ENCODE measurements around the gene CSNK2B.

CSNK2B gene

GRCh38 chr6:31692886-31693285 lies 27.0 kb downstream of the CSNK2B start:
- CTCF ChIA-PET: interaction anchor here (0.8 to 3.5 kb wide), 7 partner anchors 11 to 31 kb away, joined by 3 to 17 read pairs (median 4); partner anchors contain the start of genes ABHD16A, LY6G5C, LY6G6C and MPIG6B
- Histone ChIP-seq H3K9me3 (ENCODE audit: control extremely low read depth in 1 of 5, control insufficient read depth in 4 of 5, insufficient read depth in 2 of 5, low read depth in 1 of 5, low read length in 4 of 5) (no peaks in the 10 kb centered on the region), H3K36me3 (ENCODE audit: control insufficient read depth in 4 of 4, insufficient read depth in 4 of 4, low read length in 3 of 4) (peaks cover 14 to 92% (median 70%) of the 10 kb centered on the region in 4 experiments), H3K4me3 (ENCODE audit: control insufficient read depth in 1 of 7, extremely low read depth in 1 of 7, insufficient read depth in 4 of 7, low read depth in 2 of 7, low read length in 6 of 7) (no peak overlapping the region), H3K4me1 (ENCODE audit: control extremely low read depth in 1 of 4, control insufficient read depth in 4 of 4, insufficient read depth in 4 of 4, low read length in 3 of 4) (no peaks in the 10 kb centered on the region), H3K27ac (ENCODE audit: insufficient read depth in 1 of 2, low read depth in 1 of 2, low read length in 2 of 2, poor library complexity in 1 of 2, severe bottlenecking in 2 of 2) (no peak overlapping the region), H3K27me3 (replicated peaks in 2 of 5; ENCODE audit: control insufficient read depth in 4 of 5, insufficient read depth in 5 of 5, low read length in 4 of 5) (no peaks in the 10 kb centered on the region)
- no peak for DNase-seq
- WGBS (ENCODE audit: insufficient coverage): 94% methylated on average over 5 of the region's 9 CpGs
- POLR2A ChIA-PET: interaction anchor here (0.6 kb wide), 1 partner anchor 13 kb away, joined by 3 read pairs; no protein-coding TSS in a partner anchor

GRCh38 chr6:31693535-31693934 lies 27.7 kb downstream of the CSNK2B start:
- no peak overlapping the region for H3K4me3 ChIP-seq (ENCODE audit: control insufficient read depth in 1 of 7, extremely low read depth in 1 of 7, insufficient read depth in 4 of 7, low read depth in 2 of 7, low read length in 6 of 7)
- peak overlapping the region in 1 of 2 experiments; percentile 38 for H3K27ac ChIP-seq (ENCODE audit: insufficient read depth in 1 of 2, low read depth in 1 of 2, low read length in 2 of 2, poor library complexity in 1 of 2, severe bottlenecking in 2 of 2)
- H3K4me1 ChIP-seq (ENCODE audit: control extremely low read depth in 1 of 4, control insufficient read depth in 4 of 4, insufficient read depth in 4 of 4, low read length in 3 of 4): no peaks in the 10 kb centered on the region
- ChIA-PET CTCF (interaction anchor here (1.0 to 3.5 kb wide), 7 partner anchors 9 to 34 kb away, joined by 3 to 17 read pairs (median 4); partner anchors contain the start of genes ABHD16A, LY6G5C and MPIG6B), POLR2A (no interaction called here)
- no peaks in the 10 kb centered on the region for H3K27me3 ChIP-seq (replicated peaks in 2 of 5; ENCODE audit: control insufficient read depth in 4 of 5, insufficient read depth in 5 of 5, low read length in 4 of 5)
- no peak for DNase-seq
- WGBS (ENCODE audit: insufficient coverage): 95% methylated on average over 2 of the region's 6 CpGs
- H3K9me3 ChIP-seq (ENCODE audit: control extremely low read depth in 1 of 5, control insufficient read depth in 4 of 5, insufficient read depth in 2 of 5, low read depth in 1 of 5, low read length in 4 of 5): no peaks in the 10 kb centered on the region
- H3K36me3 ChIP-seq (ENCODE audit: control insufficient read depth in 4 of 4, insufficient read depth in 4 of 4, low read length in 3 of 4): peaks cover 14 to 88% (median 63%) of the 10 kb centered on the region in 4 experiments

GRCh38 chr6:31697555-31697954 lies 31.7 kb downstream of the CSNK2B start:
- Histone ChIP-seq H3K9me3 (ENCODE audit: control extremely low read depth in 1 of 5, control insufficient read depth in 4 of 5, insufficient read depth in 2 of 5, low read depth in 1 of 5, low read length in 4 of 5) (no peaks in the 10 kb centered on the region), H3K27ac (ENCODE audit: insufficient read depth in 1 of 2, low read depth in 1 of 2, low read length in 2 of 2, poor library complexity in 1 of 2, severe bottlenecking in 2 of 2) (no peak overlapping the region), H3K36me3 (ENCODE audit: control insufficient read depth in 4 of 4, insufficient read depth in 4 of 4, low read length in 3 of 4) (peaks cover 2 to 63% (median 36%) of the 10 kb centered on the region in 4 experiments), H3K4me1 (ENCODE audit: control extremely low read depth in 1 of 4, control insufficient read depth in 4 of 4, insufficient read depth in 4 of 4, low read length in 3 of 4) (peaks cover 0 to 18% (median 10%) of the 10 kb centered on the region in 4 experiments), H3K27me3 (replicated peaks in 2 of 5; ENCODE audit: control insufficient read depth in 4 of 5, insufficient read depth in 5 of 5, low read length in 4 of 5) (no peaks in the 10 kb centered on the region), H3K4me3 (ENCODE audit: control insufficient read depth in 1 of 7, extremely low read depth in 1 of 7, insufficient read depth in 4 of 7, low read depth in 2 of 7, low read length in 6 of 7) (no peak overlapping the region)
- ChIA-PET POLR2A (no interaction called here), CTCF (interaction anchor here (7.3 kb wide), 1 partner anchor 10 kb away, joined by 51 read pairs; no protein-coding TSS in a partner anchor)
- 46% methylated on average over 3 of the region's 3 CpGs for WGBS (ENCODE audit: insufficient coverage)
- no peak for DNase-seq

- 92% methylated on average over 2 of the region's 5 CpGs for WGBS (ENCODE audit: insufficient coverage)
- H3K27ac ChIP-seq (ENCODE audit: insufficient read depth in 1 of 2, low read depth in 1 of 2, low read length in 2 of 2, poor library complexity in 1 of 2, severe bottlenecking in 2 of 2): peak overlapping the region in 1 of 2 experiments; percentile 45
- peaks cover 2 to 33% (median 16%) of the 10 kb centered on the region in 4 experiments for H3K36me3 ChIP-seq (ENCODE audit: control insufficient read depth in 4 of 4, insufficient read depth in 4 of 4, low read length in 3 of 4)
- no peaks in the 10 kb centered on the region for H3K27me3 ChIP-seq (replicated peaks in 2 of 5; ENCODE audit: control insufficient read depth in 4 of 5, insufficient read depth in 5 of 5, low read length in 4 of 5)
- ChIA-PET CTCF (interaction anchor here (1.2 to 7.3 kb wide), 3 partner anchors 11 to 69 kb away, joined by 4 to 51 read pairs (median 7); no protein-coding TSS in a partner anchor), POLR2A (interaction anchor here (0.6 kb wide), 1 partner anchor 135 kb away, joined by 3 read pairs; no protein-coding TSS in a partner anchor)
- DNase-seq: no peak
- H3K4me1 ChIP-seq (ENCODE audit: control extremely low read depth in 1 of 4, control insufficient read depth in 4 of 4, insufficient read depth in 4 of 4, low read length in 3 of 4): peaks cover 0 to 25% (median 15%) of the 10 kb centered on the region in 4 experiments
- H3K9me3 ChIP-seq (ENCODE audit: control extremely low read depth in 1 of 5, control insufficient read depth in 4 of 5, insufficient read depth in 2 of 5, low read depth in 1 of 5, low read length in 4 of 5): no peaks in the 10 kb centered on the region
- H3K4me3 ChIP-seq (ENCODE audit: control insufficient read depth in 1 of 7, extremely low read depth in 1 of 7, insufficient read depth in 4 of 7, low read depth in 2 of 7, low read length in 6 of 7): peak overlapping the region in 1 of 7 experiments; percentile 99
These were observed 35.0 kb downstream of the CSNK2B start for GRCh38 chr6:31700740-31701401.

- 54% methylated on average over 6 of the region's 7 CpGs for WGBS (ENCODE audit: insufficient coverage)
- CTCF ChIA-PET: interaction anchor here (1.2 to 7.3 kb wide), 3 partner anchors 14 to 25 kb away, joined by 3 to 51 read pairs (median 6); no protein-coding TSS in a partner anchor
- Histone ChIP-seq H3K27ac (ENCODE audit: insufficient read depth in 1 of 2, low read depth in 1 of 2, low read length in 2 of 2, poor library complexity in 1 of 2, severe bottlenecking in 2 of 2) (peak overlapping the region; percentile 98 to 99), H3K4me3 (ENCODE audit: control insufficient read depth in 1 of 7, extremely low read depth in 1 of 7, insufficient read depth in 4 of 7, low read depth in 2 of 7, low read length in 6 of 7) (peak overlapping the region in 6 of 7 experiments; percentile 85 to 99 (median 94)), H3K27me3 (replicated peaks in 2 of 5; ENCODE audit: control insufficient read depth in 4 of 5, insufficient read depth in 5 of 5, low read length in 4 of 5) (no peaks in the 10 kb centered on the region), H3K4me1 (ENCODE audit: control extremely low read depth in 1 of 4, control insufficient read depth in 4 of 4, insufficient read depth in 4 of 4, low read length in 3 of 4) (peaks cover 0 to 25% (median 15%) of the 10 kb centered on the region in 4 experiments), H3K9me3 (ENCODE audit: control extremely low read depth in 1 of 5, control insufficient read depth in 4 of 5, insufficient read depth in 2 of 5, low read depth in 1 of 5, low read length in 4 of 5) (no peaks in the 10 kb centered on the region), H3K36me3 (ENCODE audit: control insufficient read depth in 4 of 4, insufficient read depth in 4 of 4, low read length in 3 of 4) (peaks cover 0 to 26% (median 12%) of the 10 kb centered on the region in 4 experiments)
- POLR2A ChIA-PET: interaction anchor here (0.6 to 1.8 kb wide), 4 partner anchors 10 to 134 kb away, joined by 3 to 9 read pairs (median 3); no protein-coding TSS in a partner anchor
- peak in 2 of 3 donors; percentile 28 to 51 for DNase-seq
These were observed 36.0 kb downstream of the CSNK2B start for GRCh38 chr6:31701666-31702404.

- WGBS (ENCODE audit: insufficient coverage): 0% methylated on average over 8 of the region's 10 CpGs
- H3K27me3 ChIP-seq (replicated peaks in 2 of 5; ENCODE audit: control insufficient read depth in 4 of 5, insufficient read depth in 5 of 5, low read length in 4 of 5): no peaks in the 10 kb centered on the region
- H3K27ac ChIP-seq (ENCODE audit: insufficient read depth in 1 of 2, low read depth in 1 of 2, low read length in 2 of 2, poor library complexity in 1 of 2, severe bottlenecking in 2 of 2): peak overlapping the region; percentile 98 to 99
- peaks cover 0 to 25% (median 15%) of the 10 kb centered on the region in 4 experiments for H3K4me1 ChIP-seq (ENCODE audit: control extremely low read depth in 1 of 4, control insufficient read depth in 4 of 4, insufficient read depth in 4 of 4, low read length in 3 of 4)
- DNase-seq: peak in 2 of 3 donors; percentile 43 to 62
- ChIA-PET CTCF (interaction anchor here (1.2 to 7.3 kb wide), 7 partner anchors 9 to 161 kb away, joined by 3 to 51 read pairs (median 4); partner anchors contain the start of gene LY6G5C), POLR2A (interaction anchor here (0.8 to 1.8 kb wide), 7 partner anchors 9 to 127 kb away, joined by 3 to 9 read pairs (median 3); no protein-coding TSS in a partner anchor)
- H3K4me3 ChIP-seq (ENCODE audit: control insufficient read depth in 1 of 7, extremely low read depth in 1 of 7, insufficient read depth in 4 of 7, low read depth in 2 of 7, low read length in 6 of 7): peak overlapping the region; percentile 85 to 99 (median 96)
- H3K36me3 ChIP-seq (ENCODE audit: control insufficient read depth in 4 of 4, insufficient read depth in 4 of 4, low read length in 3 of 4): peaks cover 0 to 21% (median 7%) of the 10 kb centered on the region in 4 experiments
- no peaks in the 10 kb centered on the region for H3K9me3 ChIP-seq (ENCODE audit: control extremely low read depth in 1 of 5, control insufficient read depth in 4 of 5, insufficient read depth in 2 of 5, low read depth in 1 of 5, low read length in 4 of 5)
These were observed 36.5 kb downstream of the CSNK2B start for GRCh38 chr6:31702405-31702818.
